Measurements from ENCODE around the gene OAT.

The OAT gene

GRCh38 chr10:124394583-124394982 is 24.1 kb downstream of the OAT start:
- no peak for DNase-seq

GRCh38 chr10:124392626-124393342 is 25.9 kb downstream of the OAT start:
- no peak for DNase-seq

DNA sequence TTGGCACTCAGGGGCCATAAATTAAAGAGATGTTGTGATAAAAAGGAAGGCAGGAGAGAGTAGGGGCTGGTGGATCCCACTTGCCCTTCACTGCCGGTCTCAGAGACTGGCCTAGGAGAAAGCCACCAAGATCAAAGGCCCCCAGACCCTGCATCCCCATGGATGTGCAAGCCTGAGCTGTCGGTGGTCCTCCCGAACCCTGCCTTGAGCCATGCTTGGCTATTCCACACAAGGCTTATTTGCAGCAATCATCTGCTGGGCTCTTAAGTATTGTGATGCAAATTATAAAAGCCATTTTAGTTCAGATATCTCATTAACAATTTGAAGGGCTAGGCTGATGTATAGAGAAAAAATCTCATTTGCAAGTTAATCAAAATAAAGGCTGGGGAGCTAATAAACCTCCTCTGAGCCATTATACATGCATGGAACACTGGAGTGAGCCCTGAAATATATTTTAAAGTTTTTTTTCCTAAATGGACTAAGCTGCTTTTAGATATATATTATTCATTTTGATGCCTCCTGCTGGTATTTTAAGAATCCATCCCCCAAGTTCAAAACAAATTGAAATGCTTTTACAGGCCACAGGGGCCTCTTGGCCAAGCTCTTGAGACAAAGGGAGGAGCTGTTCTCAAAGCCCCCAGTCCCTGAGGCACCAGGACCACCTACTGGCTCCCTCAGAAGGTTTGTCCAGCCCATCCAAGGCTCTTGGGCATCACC is 28.1 kb downstream of the OAT start:
- DNase-seq = no peak

GRCh38 chr10:124389613-124390361 is 28.9 kb downstream of the OAT start:
- no peak for DNase-seq

DNA sequence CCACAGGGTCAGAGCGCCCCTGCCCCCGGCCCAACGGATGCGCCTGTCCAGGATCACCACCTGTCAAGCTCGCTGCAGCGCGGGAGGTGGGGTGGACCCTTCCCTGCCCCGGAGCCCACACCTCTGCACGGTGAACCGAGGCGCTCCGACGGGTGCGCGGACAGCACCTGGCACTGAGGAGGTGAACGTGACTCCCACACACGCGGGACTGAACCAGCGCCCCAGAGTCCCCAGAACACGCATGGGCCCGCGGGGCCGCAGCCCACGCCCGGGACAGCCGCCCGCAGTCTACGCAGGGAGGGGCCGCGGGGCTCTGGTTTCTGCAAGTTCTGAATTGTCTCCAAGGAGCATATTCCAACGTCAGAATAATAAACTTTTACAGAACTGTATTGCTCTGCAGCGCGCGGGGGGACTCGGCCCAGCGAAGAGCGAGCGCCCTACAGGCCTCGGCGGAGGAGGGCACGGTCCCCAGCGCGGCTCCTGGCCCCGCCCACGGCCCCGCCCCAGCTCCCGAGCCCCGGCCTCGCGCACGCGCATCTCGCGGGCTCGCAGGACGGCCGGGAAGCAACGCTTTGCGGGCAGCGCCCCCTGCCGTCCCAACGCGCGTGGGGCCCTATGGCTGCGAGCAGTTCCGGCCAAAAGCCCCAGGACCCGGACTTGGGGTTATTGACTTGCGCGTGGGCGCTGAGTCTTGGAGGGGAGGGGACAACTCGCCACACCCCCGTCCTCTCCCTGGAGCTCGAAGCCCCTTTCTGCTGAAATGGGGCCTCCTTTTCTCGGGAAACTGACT is 29.7 kb downstream of the OAT start:
- DNase-seq = peak; percentile 21

GRCh38 chr10:124388476-124388822 is 30.3 kb downstream of the OAT start:
- no peak for DNase-seq

DNA sequence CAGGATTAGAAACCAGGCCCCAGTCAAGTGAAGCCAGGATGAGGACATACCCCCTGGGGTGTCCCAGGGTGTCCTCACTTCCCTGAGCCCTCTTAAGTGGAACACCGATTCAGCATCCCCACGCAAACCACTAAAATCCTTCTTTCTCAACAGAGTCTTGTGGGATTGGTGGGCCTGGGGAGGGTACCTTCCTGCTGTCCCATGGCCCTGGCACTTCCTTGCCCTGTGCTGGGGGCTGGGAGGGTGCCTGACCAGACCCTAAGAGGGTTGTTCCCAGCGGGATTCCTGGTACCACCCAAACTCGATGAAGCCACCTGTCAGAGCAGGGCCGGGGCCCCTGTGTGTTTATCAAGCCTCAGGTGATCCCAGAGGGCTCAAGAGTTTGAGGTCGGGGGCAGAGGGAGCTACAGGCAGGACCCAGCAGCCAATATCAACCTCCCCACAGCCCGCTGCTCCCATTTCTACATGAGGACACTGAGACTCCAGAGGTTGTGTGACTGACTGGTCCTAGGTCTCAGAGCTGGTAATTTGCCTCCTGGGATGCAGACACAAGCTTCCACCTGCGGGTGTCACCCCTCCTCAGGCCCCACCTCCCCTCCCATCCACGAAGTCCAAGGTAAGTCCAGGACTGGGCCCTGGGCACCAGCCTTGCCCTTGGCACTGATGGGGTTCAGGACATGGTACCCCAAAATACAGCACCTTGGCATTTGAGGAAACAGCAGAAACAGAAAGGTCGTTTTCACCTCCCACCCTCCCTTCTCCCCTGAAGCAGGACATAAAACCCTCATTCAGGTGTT is 31.4 kb downstream of the OAT start:
- no peak for DNase-seq

DNA sequence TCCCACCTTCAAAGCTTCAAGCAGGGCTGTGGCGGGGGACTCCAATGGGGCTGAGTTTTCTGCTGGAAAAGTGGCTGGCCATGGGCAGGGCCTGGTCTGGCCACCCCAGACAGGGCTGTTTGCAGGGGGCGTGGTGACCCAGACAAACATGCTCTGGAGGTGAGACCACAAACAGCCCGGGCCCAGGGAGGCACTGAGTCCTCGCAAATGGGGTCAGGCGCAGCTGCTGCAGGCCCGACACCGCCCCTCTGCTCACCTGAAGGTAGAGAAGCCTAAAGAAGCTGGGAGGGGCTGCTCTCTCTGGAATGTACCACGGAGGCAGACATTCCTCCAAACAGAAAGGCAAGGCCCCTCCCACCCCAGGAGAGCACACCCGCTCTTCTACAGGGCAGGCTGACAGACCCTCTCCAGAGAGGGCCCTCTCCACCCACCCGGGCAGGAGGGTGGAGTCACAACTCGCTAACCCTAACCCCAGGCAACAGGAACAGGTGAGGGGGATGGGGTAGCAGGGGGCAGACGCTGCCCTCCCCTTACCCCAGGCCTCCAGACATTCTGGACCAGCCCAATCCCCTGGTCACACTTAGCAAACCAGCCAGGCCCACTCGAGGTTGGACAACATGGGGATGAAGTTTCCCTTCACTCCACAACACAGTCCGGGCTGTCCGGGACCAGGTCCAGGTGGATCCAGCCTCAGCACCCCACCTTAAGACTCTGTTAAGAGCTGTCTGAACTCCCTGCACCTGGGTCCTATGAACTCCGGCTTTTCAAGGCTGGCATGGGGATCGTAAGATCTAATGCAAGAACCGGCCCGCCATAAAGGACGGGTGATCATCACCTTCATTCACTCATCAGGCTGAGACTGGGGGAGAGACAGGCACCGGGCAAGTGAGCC is 32.3 kb downstream of the OAT start:
- DNase-seq = no peak

DNA sequence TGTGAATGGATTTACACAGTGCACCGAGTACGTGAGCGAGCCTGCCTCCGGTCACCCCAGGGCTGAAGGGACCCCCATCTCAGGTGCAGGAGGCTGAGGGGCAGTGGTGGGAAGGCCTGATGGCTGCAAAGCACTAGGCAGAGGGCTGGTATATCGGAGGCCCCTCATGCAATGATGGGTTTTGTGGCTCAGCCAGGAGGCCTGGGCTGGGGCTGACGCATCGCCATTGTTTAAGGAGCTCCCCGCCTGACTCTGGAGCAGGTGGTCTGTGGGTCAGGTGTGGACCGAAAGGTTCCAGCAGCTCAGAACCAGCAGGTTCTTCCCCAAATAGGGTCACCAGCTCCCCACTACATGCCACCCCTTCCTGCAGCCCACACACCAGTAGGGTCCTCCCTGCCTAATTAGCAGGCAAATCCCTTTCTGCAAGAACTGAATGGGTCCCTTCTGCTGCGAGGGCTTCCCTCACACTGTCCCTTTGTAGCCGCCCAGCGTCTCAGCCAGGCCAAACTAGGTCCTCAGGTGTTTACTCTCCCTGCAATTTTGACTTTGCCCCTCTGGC is 33.0 kb downstream of the OAT start:
- DNase-seq = no peak

GRCh38 chr10:124384591-124385190 is 34.0 kb downstream of the OAT start:
- DNase-seq = no peak

DNA sequence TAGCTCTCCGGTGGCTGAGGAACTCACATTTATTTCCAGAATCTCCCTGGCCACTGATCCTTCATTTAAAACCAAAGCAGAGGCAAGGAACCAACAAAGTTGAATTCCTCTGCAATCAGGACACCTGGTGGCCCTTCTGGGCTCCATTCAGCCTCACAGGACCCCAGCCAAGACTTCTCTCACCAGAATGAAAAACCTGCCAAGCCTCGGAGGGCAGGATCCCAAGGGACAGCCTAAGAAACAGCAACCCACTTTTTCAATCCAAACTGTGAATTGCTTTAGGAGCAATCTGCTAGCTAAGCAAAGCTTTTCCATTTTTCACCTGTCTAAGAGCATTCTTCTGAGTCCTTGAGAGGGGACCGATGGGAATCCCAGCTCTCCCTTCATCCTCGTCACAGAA is 34.6 kb downstream of the OAT start:
- no peak for DNase-seq

GRCh38 chr10:124383496-124383895 is 35.2 kb downstream of the OAT start:
- DNase-seq = no peak

DNA sequence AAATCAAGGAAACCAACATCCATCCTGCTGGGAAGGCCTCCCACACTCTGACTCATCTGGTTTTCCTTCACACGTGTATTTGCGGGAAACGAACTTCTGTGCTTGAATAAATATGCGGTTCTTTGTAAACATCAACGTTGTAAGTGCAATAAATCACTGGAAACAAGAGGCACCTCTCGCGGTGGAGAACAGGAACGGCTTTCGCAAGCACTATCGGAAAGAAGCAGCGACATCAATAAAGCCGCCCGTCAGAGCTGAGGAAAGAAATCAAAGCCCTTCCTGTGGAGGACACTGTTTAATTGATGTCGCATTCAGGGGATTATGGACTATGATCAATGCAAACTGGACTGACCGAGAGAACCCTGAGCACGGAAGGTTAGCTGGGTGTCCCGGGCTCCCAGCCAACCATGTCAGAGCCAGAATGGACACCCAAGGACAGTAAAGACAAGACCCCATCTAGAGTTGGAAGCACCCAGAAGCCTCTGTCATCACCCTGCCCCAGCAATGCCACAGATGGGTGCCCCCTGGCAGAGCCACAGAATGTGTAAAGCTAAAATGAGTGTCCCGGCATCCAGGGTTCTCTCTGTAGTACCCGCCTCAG is 37.6 kb downstream of the OAT start:
- no peak for DNase-seq

GRCh38 chr10:124380256-124380995 is 38.3 kb downstream of the OAT start:
- DNase-seq = no peak

GRCh38 chr10:124379609-124380193 is 39.0 kb downstream of the OAT start:
- no peak for DNase-seq

GRCh38 chr10:124378881-124379471 is 39.7 kb downstream of the OAT start:
- DNase-seq = no peak

DNA sequence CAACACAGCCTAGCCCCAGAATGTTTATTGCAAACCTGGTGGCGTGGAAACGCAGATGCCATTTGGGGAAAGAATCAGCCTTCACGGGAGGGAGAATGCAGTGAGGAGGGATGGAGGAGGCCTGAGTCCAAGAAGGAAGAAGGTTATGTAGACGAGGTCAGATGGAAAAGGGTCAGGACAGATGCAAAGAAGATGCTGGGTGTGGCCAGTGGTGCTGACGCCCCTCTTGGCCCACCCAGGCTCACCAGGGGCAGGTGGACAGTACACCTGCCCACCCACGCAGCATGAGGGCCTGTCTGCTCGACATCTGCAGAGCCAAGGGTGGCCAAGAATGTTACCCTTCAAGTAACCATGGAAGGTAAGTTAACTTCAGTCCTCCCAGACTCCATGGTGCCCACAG is 40.5 kb downstream of the OAT start:
- no peak for DNase-seq

GRCh38 chr10:124377101-124377500 is 41.6 kb downstream of the OAT start:
- no peak for DNase-seq

GRCh38 chr10:124376411-124376810 is 42.3 kb downstream of the OAT start:
- DNase-seq = no peak
